ENCODE data around the gene C9orf152. TPM values are rescaled to one million over a fixed set of nuclear protein-coding genes. Genes with fewer than 3 reads are reported as not detected.

The C9orf152 gene
- total RNA-seq, 1 experiment from 2014 or later, result not detected

Other genes starting within 250 kb of the C9orf152 start
- 355 and 375 TPM in 2 replicates for gene TXN, start 48.3 kb upstream of the C9orf152 start, total RNA-seq (2014; rRNA removed; shearing (Covaris generic))
- not detected in 2 replicates for gene TXNDC8, start 129.7 kb upstream of the C9orf152 start, total RNA-seq (2014; rRNA removed; shearing (Covaris generic))